GM23248 (cell line): ENCODE data around the gene ABHD17A. TPM values are rescaled to one million over a fixed set of nuclear protein-coding genes. Genes with fewer than 3 reads are reported as not detected.

Source experiments
- DNase-seq: peaks from one replicate; pipeline ENCODE4 v3.0.0-alpha.2; 2015
- H2AFZ ChIP-seq: fragments of 200-600 bp; sonication (generic); 2 replicates; pipeline ENCODE4 v1.6.1; 2016; ENCODE audit warnings: antibody characterized with exemption
- H3F3A ChIP-seq: fragments of 200-600 bp; sonication (generic); 2 replicates; pipeline ENCODE4 v1.6.1; 2016; ENCODE audit warnings: mild to moderate bottlenecking, antibody characterized with exemption, mixed run types; ENCODE audit not compliant: insufficient read depth
- H3K27ac ChIP-seq: fragments of 200-600 bp; sonication (generic); 2 replicates; pipeline ENCODE4 v1.5.1; 2016; ENCODE audit warnings: mild to moderate bottlenecking
- H3K27me3 ChIP-seq: fragments of 200-600 bp; sonication (generic); replicated peaks from 2 replicates; pipeline ENCODE4 v1.6.1; 2016; ENCODE audit warnings: mild to moderate bottlenecking; ENCODE audit not compliant: insufficient read depth
- H3K36me3 ChIP-seq: fragments of 200-600 bp; sonication (generic); 2 replicates; pipeline ENCODE4 v1.6.1; 2016; ENCODE audit warnings: low read depth, mild to moderate bottlenecking
- H3K4me1 ChIP-seq: fragments of 200-600 bp; sonication (generic); 2 replicates; pipeline ENCODE4 v1.6.1; 2016; ENCODE audit warnings: mild to moderate bottlenecking; ENCODE audit not compliant: insufficient read depth
- H3K4me2 ChIP-seq: fragments of 200-600 bp; sonication (generic); one replicate; pipeline ENCODE4 v1.6.1; 2016; ENCODE audit warnings: mild to moderate bottlenecking; ENCODE audit not compliant: unreplicated experiment
- H3K4me3 ChIP-seq: fragments of 200-600 bp; sonication (generic); 2 replicates; pipeline ENCODE4 v1.5.1; 2016; ENCODE audit warnings: mild to moderate bottlenecking
- H3K79me2 ChIP-seq: fragments of 200-600 bp; sonication (generic); 2 replicates; pipeline ENCODE4 v1.6.1; 2016; ENCODE audit warnings: mild to moderate bottlenecking; ENCODE audit not compliant: insufficient read depth
- H3K9ac ChIP-seq: fragments of 200-600 bp; sonication (generic); 2 replicates; pipeline ENCODE4 v1.6.1; 2016; ENCODE audit warnings: mild to moderate bottlenecking
- H3K9me2 ChIP-seq: fragments of 200-600 bp; sonication (generic); 2 replicates; pipeline ENCODE4 v1.6.1; 2016; ENCODE audit warnings: mixed run types, mild to moderate bottlenecking, moderate library complexity; ENCODE audit not compliant: insufficient read depth
- H3K9me3 ChIP-seq: fragments of 200-600 bp; sonication (generic); one replicate; pipeline ENCODE4 v1.6.1; 2017; ENCODE audit warnings: low read depth
- H4K20me1 ChIP-seq: fragments of 200-600 bp; sonication (generic); 2 replicates; pipeline ENCODE4 v1.6.0; 2016; ENCODE audit not compliant: insufficient read depth
- EZH2 ChIP-seq: fragments of 200-600 bp; sonication (generic); IDR thresholded peaks from 2 replicates; pipeline ENCODE4 v1.6.1; 2018; ENCODE audit warnings: antibody characterized with exemption, mild to moderate bottlenecking; ENCODE audit not compliant: insufficient read depth, poor library complexity, severe bottlenecking
- EZH2phosphoT487 ChIP-seq: fragments of 200-600 bp; sonication (generic); IDR thresholded peaks from 2 replicates; pipeline ENCODE4 v1.6.1; 2018; ENCODE audit warnings: antibody characterized with exemption, moderate library complexity, mild to moderate bottlenecking, low read depth; ENCODE audit not compliant: insufficient read depth
- WGBS, 2 experiments: methylation state at CpG; one replicate each; pipeline ENCODE4 v1.1.6; 2015 to 2017; ENCODE audit warnings: low lambda C conversion rate in 2 of 2, low coverage in 1 of 2; ENCODE audit errors: missing lambda C conversion rate in 2 of 2; 5-methylcytosine and 5-hydroxymethylcytosine counted together
- in situ Hi-C: fragments of 300-500 bp; cut with MboI; formaldehyde crosslinking; loops from 2 replicates; pipeline ENCODE4 v1.15.0; 2020
- polyA plus RNA-seq: library from polyadenylated mRNA; unstranded; fragments of >200 nt; fragmentation: Nextera tagmentation; extraction: Ambion mirVana; gene quantifications from 2 replicates; pipeline ENCODE4 v1.2.1, GENCODE V29; 2016
- total RNA-seq: library from RNA; depleted of rRNA; stranded (reverse); fragments of >200 nt; shearing (Covaris generic); gene quantifications from 2 replicates; pipeline ENCODE4 v1.2.3, GENCODE V29; 2014

The ABHD17A gene
- total and polyA plus RNA-seq, 2 experiments from 2014 or later, result 37.6 to 157 TPM

DNA sequence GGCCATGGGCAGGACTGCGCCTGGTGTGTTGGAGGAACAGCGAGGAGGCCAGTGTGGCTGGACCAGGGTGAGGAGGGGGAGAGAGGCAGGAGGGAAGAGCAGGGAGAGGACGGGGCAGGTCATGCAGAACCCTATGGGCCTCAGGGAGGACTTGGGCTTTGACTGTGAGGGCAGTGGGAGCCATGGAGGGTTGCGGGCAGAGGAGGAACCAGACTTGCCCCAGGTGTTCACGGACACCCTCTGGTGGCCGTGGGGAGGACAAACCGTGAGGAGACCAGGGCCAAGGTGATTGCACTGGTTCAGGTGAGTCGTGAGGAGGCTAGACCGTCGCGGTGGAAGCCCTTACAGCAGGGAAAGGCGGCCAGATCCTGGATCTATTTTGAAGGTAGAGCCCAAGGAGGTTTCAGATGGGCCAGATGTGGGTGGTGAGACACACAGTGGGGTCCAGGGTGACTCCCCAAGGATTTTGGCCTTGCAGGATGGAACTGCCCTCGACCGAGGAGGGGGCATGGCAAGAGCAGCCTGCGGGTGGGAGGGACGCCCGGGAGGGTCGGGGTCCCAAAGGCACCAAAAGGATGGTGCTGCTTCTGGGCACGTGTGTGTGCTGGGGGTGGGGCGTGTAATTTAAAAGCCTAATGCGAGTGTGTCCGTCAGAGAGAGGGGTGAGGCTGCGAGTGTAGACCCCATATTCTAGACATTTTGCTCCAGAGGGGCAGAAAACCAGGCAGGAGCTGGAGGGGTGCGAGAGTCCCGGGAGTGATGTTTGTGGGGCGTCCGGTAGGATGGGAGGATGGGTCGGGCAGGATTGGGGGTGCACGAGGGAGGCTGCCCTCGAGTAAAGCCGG lies 34.3 kb downstream of the ABHD17A start:
- no peak overlapping the region for H3K9ac ChIP-seq
- peaks cover 18% of the 10 kb centered on the region; the same call in 1 of the 2 replicates for H3F3A ChIP-seq
- no peaks in the 10 kb centered on the region for H4K20me1 ChIP-seq
- in situ Hi-C loops, result no loop called here
- H3K9me3 ChIP-seq, result no peaks in the 10 kb centered on the region
- H3K9me2 ChIP-seq, result no peaks in the 10 kb centered on the region
- no peak overlapping the region for H3K4me3 ChIP-seq
- TF ChIP-seq EZH2phosphoT487 (no peak), EZH2 (no peak)
- peaks cover 26% of the 10 kb centered on the region for H3K4me1 ChIP-seq
- 69 to 71% methylated on average over 29 to 31 of the region's 31 CpGs for WGBS, 2 experiments
- H2AFZ ChIP-seq, result no peak overlapping the region
- DNase-seq, result no peak
- H3K27me3 ChIP-seq, result no peaks in the 10 kb centered on the region
- no peaks in the 10 kb centered on the region for H3K36me3 ChIP-seq
- no peak overlapping the region for H3K27ac ChIP-seq
- no peak overlapping the region for H3K4me2 ChIP-seq
- peaks cover 71% of the 10 kb centered on the region for H3K79me2 ChIP-seq

- WGBS, 2 experiments, result 60 to 67% methylated on average over 10 of the region's 10 CpGs
- TF ChIP-seq EZH2 (no peak), EZH2phosphoT487 (no peak)
- no peak for DNase-seq
- H3K27me3 ChIP-seq, result no peaks in the 10 kb centered on the region
- peaks cover 73% of the 10 kb centered on the region for H3K79me2 ChIP-seq
- H3K27ac ChIP-seq, result no peak overlapping the region
- H3K9me3 ChIP-seq, result no peaks in the 10 kb centered on the region
- H3K36me3 ChIP-seq, result no peaks in the 10 kb centered on the region
- H4K20me1 ChIP-seq, result no peaks in the 10 kb centered on the region
- no peaks in the 10 kb centered on the region for H3K9me2 ChIP-seq
- in situ Hi-C loops, result no loop called here
- no peak overlapping the region for H3K4me3 ChIP-seq
- no peak overlapping the region for H2AFZ ChIP-seq
- H3K9ac ChIP-seq, result no peak overlapping the region
- peaks cover 17% of the 10 kb centered on the region for H3K4me1 ChIP-seq
- H3F3A ChIP-seq, result peaks cover 12% of the 10 kb centered on the region; the same call in 1 of the 2 replicates
- H3K4me2 ChIP-seq, result no peak overlapping the region
Observed at GRCh38 chr19:1849886-1850398, 35.4 kb downstream of the ABHD17A start.

DNA sequence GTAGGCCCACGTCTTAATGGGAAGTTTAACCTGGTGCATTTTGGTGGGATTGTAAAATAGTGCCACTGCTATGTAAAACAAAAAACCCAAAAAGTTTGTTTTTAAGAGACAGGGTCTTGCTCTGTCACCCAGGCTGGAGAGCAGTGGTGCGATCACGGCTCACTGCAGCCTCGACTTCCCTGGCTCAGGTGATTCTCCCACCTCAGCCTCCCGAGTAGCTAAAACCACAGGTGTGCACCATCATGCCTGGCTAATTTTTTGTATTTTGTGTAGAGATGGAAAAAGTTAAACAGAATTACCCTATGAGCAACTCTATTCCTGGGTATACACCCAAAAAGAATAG lies 36.2 kb downstream of the ABHD17A start:
- DNase-seq, result no peak
- H2AFZ ChIP-seq, result no peak overlapping the region
- H3K9ac ChIP-seq, result no peak overlapping the region
- H3K27ac ChIP-seq, result no peak overlapping the region
- no peak overlapping the region for H3K4me2 ChIP-seq
- no peak for TF ChIP-seq EZH2
- no peak for TF ChIP-seq EZH2phosphoT487
- WGBS, 2 experiments, result 63 to 64% methylated on average over 5 of the region's 5 CpGs
- no peaks in the 10 kb centered on the region for H3K36me3 ChIP-seq
- no peaks in the 10 kb centered on the region for H3K27me3 ChIP-seq
- H3K4me1 ChIP-seq, result peaks cover 9% of the 10 kb centered on the region
- peaks cover 12% of the 10 kb centered on the region; the same call in 1 of the 2 replicates for H3F3A ChIP-seq
- no peaks in the 10 kb centered on the region for H3K9me2 ChIP-seq
- H3K79me2 ChIP-seq, result peaks cover 73% of the 10 kb centered on the region
- no peaks in the 10 kb centered on the region for H3K9me3 ChIP-seq
- in situ Hi-C loops, result no loop called here
- H3K4me3 ChIP-seq, result no peak overlapping the region
- no peaks in the 10 kb centered on the region for H4K20me1 ChIP-seq

DNA sequence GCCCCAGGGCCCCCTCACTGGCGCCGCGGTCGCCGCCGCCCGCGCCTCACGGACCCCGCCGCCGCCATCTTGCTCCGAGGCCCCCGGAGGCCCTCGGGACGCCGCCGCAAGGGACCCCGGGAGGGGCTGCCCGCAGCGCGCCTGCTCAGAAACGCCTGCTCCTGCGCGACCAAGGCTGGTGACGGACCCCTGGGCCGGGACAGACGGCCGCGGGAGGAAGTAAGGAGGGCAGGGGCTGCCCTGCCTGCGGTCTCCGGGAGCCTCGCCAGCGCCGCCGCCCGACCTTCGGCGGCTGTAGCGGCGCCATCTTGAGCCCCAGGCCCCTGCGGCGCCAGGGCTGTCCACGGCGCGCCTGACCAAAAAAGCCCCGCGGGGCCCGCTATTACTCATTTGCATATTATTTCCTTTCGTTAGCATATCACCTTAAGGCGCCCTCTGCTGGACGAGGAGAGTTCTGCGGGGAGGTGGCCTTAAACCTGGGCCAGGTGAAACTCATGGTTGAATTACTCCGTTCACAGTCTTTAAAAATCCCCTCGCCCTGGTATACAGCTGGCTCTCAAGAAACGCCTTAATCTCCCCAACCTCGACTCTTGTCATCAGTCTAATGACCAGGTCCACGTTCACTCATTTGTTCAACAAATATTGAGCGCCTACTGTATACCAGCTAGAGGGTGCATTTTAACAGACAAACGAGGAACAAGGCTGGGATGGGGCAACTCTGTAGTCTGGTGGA lies 36.7 kb downstream of the ABHD17A start, which contains the start of gene REXO1:
Gene REXO1, minus strand, starts transcription at position 85 of the 733 bp plus-strand sequence. CDS start 125 bp downstream, outside the sequence.
- Histone ChIP-seq H3K4me2 (peak within 1 kb of the TSS; percentile 87), H3K9me2 (no peaks in the 10 kb centered on the region), H3F3A (peaks cover 12% of the 10 kb centered on the region; the same call in 1 of the 2 replicates), H3K9ac (peak within 1 kb of the TSS; percentile 99), H3K4me3 (peak within 1 kb of the TSS; percentile 92), H3K4me1 (peaks cover 9% of the 10 kb centered on the region), H3K9me3 (no peaks in the 10 kb centered on the region), H4K20me1 (no peaks in the 10 kb centered on the region), H2AFZ (peak within 1 kb of the TSS; percentile 76), H3K36me3 (no peaks in the 10 kb centered on the region), H3K79me2 (peaks cover 73% of the 10 kb centered on the region), H3K27me3 (no peaks in the 10 kb centered on the region), H3K27ac (peak within 1 kb of the TSS; percentile 97)
- in situ Hi-C loops, result no loop called here
- TF ChIP-seq EZH2, result no peak
- DNase-seq, result peak; percentile 90
- WGBS, 2 experiments, result 1 to 2% methylated on average over 59 of the region's 60 CpGs
